GM12878 (cell line): ENCODE measurements around the gene PSMB10. TPM values are rescaled to one million over a fixed set of nuclear protein-coding genes. Genes with fewer than 3 reads are reported as not detected.

Experiments used
- ATAC-seq: fragments of 200-7000 bp; cut with Tn5 transposase; 3 replicates; pipeline ENCODE4 v1.9.1; 2020; ENCODE audit warnings: mild to moderate bottlenecking, moderate library complexity
- BruUV-seq: library from RNA; stranded (reverse); fragments of 400-500 nt; replicated peaks from 2 replicates; lab custom pipeline; 2021; lab: Mats Ljungman, UMichigan
- CTCF ChIA-PET: fragments of 300-600 bp; sonication (Branson Sonifier 250); formaldehyde crosslinking; extraction: SDS; loops from one replicate; lab custom pipeline; 2021; ENCODE audit warnings: inconsistent platforms; lab: Yijun Ruan, JAX
- POLR2A ChIA-PET: fragments of 350-600 bp; formaldehyde crosslinking; extraction: SDS; loops from one replicate; lab custom pipeline; 2021; ENCODE audit warnings: inconsistent platforms; lab: Charles Lee
- RAD21 ChIA-PET: fragments of 300-600 bp; sonication (Branson Sonifier 250); formaldehyde crosslinking; loops from one replicate; lab custom pipeline; 2023; ENCODE audit warnings: antibody characterized with exemption; ENCODE audit not compliant: unreplicated experiment; lab: Charles Lee
- SMC1A ChIA-PET: fragments of 300-600 bp; sonication (Branson Sonifier 250); formaldehyde crosslinking; loops from one replicate; lab custom pipeline; 2023; ENCODE audit not compliant: unreplicated experiment, uncharacterized antibody; lab: Charles Lee
- DNase-seq: peaks from one replicate; pipeline ENCODE4 v3.0.0-alpha.2; 2011; ENCODE audit warnings: low read depth, low spot score
- FAIRE-seq: peaks from 3 replicates; lab custom pipeline; 2011; peaks lifted over from hg19 to GRCh38; lab: Jason Lieb, UNC
- H2AFZ ChIP-seq: 2 replicates; pipeline ENCODE4 v1.6.0; 2011; ENCODE audit warnings: low read depth, low read length, control low read depth; ENCODE audit not compliant: control insufficient read depth
- H3K27ac ChIP-seq: 2 replicates; pipeline ENCODE4 v1.5.1; 2011; ENCODE audit warnings: control low read depth; ENCODE audit not compliant: control insufficient read depth, insufficient read depth
- H3K27me3 ChIP-seq, 2 experiments: replicated peaks in 1 of 2; 2 replicates each; pipeline versions ENCODE4 v1.6.0 to v1.6.1; 2011; ENCODE audit warnings: low read length in 1 of 2; ENCODE audit not compliant: control insufficient read depth in 2 of 2, insufficient read depth in 2 of 2
- H3K36me3 ChIP-seq, 2 experiments: 2 replicates each; pipeline ENCODE4 v1.5.1; 2011; ENCODE audit warnings: low read length in 1 of 2; ENCODE audit not compliant: control insufficient read depth in 2 of 2, insufficient read depth in 2 of 2
- H3K4me1 ChIP-seq: 2 replicates; pipeline ENCODE4 v1.6.1; 2011; ENCODE audit warnings: mild to moderate bottlenecking, low read length, moderate library complexity, mixed read lengths; ENCODE audit not compliant: control insufficient read depth, insufficient read depth
- H3K4me2 ChIP-seq: 2 replicates; pipeline ENCODE4 v1.6.0; 2011; ENCODE audit warnings: control low read depth; ENCODE audit not compliant: control insufficient read depth, insufficient read depth
- H3K4me3 ChIP-seq: fragments of 200-600 bp; sonication (generic); 2 replicates; pipeline ENCODE4 v1.5.1; 2016
- H3K79me2 ChIP-seq: 2 replicates; pipeline ENCODE4 v1.6.0; 2011; ENCODE audit warnings: low read length; ENCODE audit not compliant: control insufficient read depth, insufficient read depth
- H3K9ac ChIP-seq: 2 replicates; pipeline ENCODE4 v1.8.0; 2011; ENCODE audit warnings: low read length, control low read depth, mixed read lengths; ENCODE audit not compliant: control insufficient read depth, insufficient read depth
- H3K9me3 ChIP-seq: replicated peaks from 3 replicates; pipeline ENCODE4 v1.5.1; 2011; ENCODE audit warnings: mild to moderate bottlenecking, low read length; ENCODE audit not compliant: control insufficient read depth, insufficient read depth
- H4K20me1 ChIP-seq: 2 replicates; pipeline ENCODE4 v1.6.0; 2011; ENCODE audit not compliant: control insufficient read depth, insufficient read depth
- BCLAF1 ChIP-seq: fragments of 450-650 bp; IDR thresholded peaks from 2 replicates; pipeline ENCODE4 v1.6.1; 2017; ENCODE audit warnings: antibody characterized with exemption, mild to moderate bottlenecking, moderate library complexity
- WRNIP1 ChIP-seq: IDR thresholded peaks from 2 replicates; pipeline ENCODE4 v1.6.1; 2011; ENCODE audit warnings: low read depth, low read length, improper control_type of control experiment, borderline replicate concordance
- WGBS: methylation state at CpG from one replicate; pipeline ENCODE4 v1.1.6; 2016; ENCODE audit warnings: low lambda C conversion rate; ENCODE audit not compliant: insufficient replicate concordance, insufficient coverage; ENCODE audit errors: missing lambda C conversion rate; 5-methylcytosine and 5-hydroxymethylcytosine counted together
- in situ Hi-C: fragments of 300-500 bp; cut with MboI; formaldehyde crosslinking; loops from 9 replicates; pipeline ENCODE4 v1.14.3; 2018; ENCODE audit warnings: mixed read lengths
- intact Hi-C: fragments of 100-400 bp; cut with micrococcal nuclease; formaldehyde crosslinking; loops from one replicate; pipeline ENCODE4 v1.14.2; 2022; ENCODE audit not compliant: unreplicated experiment
- polyA plus RNA-seq, 11 experiments: library from polyadenylated mRNA; depleted of rRNA in 4 of 11; unstranded in 6 of 11; stranded (reverse) in 5 of 11; fragments of >200 nt; fragmentation: Nextera tagmentation in 4 of 11; fragmentation: Illumina TruSeq in 1 of 11; extraction: Ambion mirVana in 4 of 11; extraction: Trizol in 1 of 11; gene quantifications; 1 replicate in 1 of 11; 2 replicates in 10 of 11; pipeline versions ENCODE4 v1.2.1 to v1.2.3, GENCODE V29; 2011 to 2016; ENCODE audit warnings: inconsistent platforms in 2 of 11, missing spikeins in 2 of 11, low read depth in 1 of 11
- total RNA-seq, 4 experiments: library from RNA; depleted of rRNA in 3 of 4; stranded (reverse); fragments of >200 nt in 3 of 4; fragmentation: Illumina TruSeq in 1 of 4; extraction: Trizol in 1 of 4; gene quantifications; 2 replicates each; pipeline versions ENCODE4 v1.2.1 to v1.2.3, GENCODE V29; 2013 to 2021
- TF ChIP-seq, protein P1 (sequence below): fragments of 450-650 bp; IDR thresholded peaks from 2 replicates; pipeline ENCODE4 v1.6.1; 2014; ENCODE audit warnings: mild to moderate bottlenecking

PSMB10 gene
- total and polyA plus RNA-seq, 10 of the 15 experiments (the other 5 are each of a cell fraction or from before 2014, with no cell fraction given): 24.1 to 308 (median 151) TPM

DNA sequence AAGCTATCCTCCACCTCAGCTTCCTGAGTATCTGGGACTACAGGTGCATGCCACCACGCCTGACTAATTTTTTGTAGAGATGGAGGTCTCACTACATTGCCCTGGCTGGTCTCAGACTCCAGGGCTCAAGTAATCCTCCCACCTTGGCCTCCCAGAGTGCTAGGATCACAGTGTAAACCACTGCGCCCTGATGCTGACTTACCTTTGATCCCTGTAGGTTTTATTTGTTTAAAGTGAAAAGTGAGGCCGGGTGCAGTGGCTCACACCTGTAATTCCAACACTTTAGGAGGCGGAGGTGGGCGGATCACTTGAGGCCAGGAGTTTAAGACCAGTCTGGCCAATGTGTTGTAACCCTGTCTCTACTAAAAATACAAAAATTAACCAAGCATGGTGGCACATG, 34.9 kb downstream of the PSMB10 start:
- H3K79me2 ChIP-seq: peaks cover 5% of the 10 kb centered on the region
- DNase-seq: no peak
- TF ChIP-seq BCLAF1 (no peak), WRNIP1 (no peak)
- TF ChIP-seq, protein P1, sequence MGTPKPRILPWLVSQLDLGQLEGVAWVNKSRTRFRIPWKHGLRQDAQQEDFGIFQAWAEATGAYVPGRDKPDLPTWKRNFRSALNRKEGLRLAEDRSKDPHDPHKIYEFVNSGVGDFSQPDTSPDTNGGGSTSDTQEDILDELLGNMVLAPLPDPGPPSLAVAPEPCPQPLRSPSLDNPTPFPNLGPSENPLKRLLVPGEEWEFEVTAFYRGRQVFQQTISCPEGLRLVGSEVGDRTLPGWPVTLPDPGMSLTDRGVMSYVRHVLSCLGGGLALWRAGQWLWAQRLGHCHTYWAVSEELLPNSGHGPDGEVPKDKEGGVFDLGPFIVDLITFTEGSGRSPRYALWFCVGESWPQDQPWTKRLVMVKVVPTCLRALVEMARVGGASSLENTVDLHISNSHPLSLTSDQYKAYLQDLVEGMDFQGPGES: no peak
- intact Hi-C loops (no loop called here), in situ Hi-C loops (no loop called here)
- no peak overlapping the region for H3K4me3 ChIP-seq
- H3K4me1 ChIP-seq: no peaks in the 10 kb centered on the region
- H3K9me3 ChIP-seq: no peaks in the 10 kb centered on the region
- POLR2A ChIA-PET: interaction anchor here (0.6 kb wide), 1 partner anchor 97 kb away, joined by 3 read pairs; no protein-coding TSS in a partner anchor
- 96% methylated on average over 5 of the region's 5 CpGs for WGBS
- RAD21 ChIA-PET: no interaction called here
- no peaks in the 10 kb centered on the region for H3K27me3 ChIP-seq
- H4K20me1 ChIP-seq: no peaks in the 10 kb centered on the region; the same call in 1 of the 2 replicates
- no peak overlapping the region for H2AFZ ChIP-seq
- H3K4me2 ChIP-seq: no peak overlapping the region
- CTCF ChIA-PET: no interaction called here
- no TSS peak for BruUV-seq
- no peak for ATAC-seq
- H3K36me3 ChIP-seq: no peaks in the 10 kb centered on the region; a peak in 3 of 4 replicates
- SMC1A ChIA-PET: no interaction called here
- H3K27ac ChIP-seq: no peak overlapping the region
- no peak overlapping the region for H3K9ac ChIP-seq
- no peak for FAIRE-seq
